Stimulated activated CD8-positive, alpha-beta memory T cell treated with anti-CD3 and anti-CD28 coated beads, Interleukin-4, amount 100 ng/mL, for 4 hours (primary cell): ENCODE results near the gene SIRT7.
A peak's percentile ranks its signal among the peaks of the same experiment; 100 is the strongest.
"Not testable (repeated sequence)": the region's sequence is repeated elsewhere in the genome, so short reads cannot be mapped to it uniquely, and the experiment has no call there.

Experiments used
- DNase-seq, 2 donors: peaks; one replicate each; pipeline ENCODE4 v3.0.0-alpha.2; 2020; ENCODE audit warnings: low read depth in 2 of 2, low spot score in 1 of 2

SIRT7 gene

DNA sequence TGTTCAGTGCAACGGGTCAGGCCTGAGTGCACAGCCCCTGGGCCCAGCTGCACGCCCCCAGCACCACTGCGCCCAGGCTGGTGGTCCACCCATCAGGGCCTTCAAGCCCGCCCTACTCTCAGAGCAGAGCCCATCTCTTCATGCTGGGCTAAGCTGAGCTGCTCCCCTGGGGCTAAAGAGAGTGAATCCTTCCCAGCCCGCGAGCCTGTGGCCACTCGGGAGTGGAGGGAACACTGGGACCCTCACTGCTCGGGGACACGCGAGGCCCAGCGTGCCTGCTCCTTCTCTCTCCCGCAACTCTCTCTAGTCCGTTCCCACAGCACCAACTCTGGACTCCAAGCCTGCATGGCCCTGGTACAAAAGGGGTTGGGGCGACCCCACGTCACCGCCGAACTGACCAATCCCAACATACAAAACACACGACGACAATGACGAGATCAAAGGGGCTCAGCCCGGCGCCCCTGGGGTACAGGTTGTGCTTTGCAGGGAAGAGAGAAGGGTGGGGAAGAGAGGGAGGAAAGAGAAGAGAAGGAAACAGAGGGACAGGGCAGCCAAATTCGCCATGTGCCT is 4.1 kb upstream of the SIRT7 start:
- DNase-seq = no peak

DNA sequence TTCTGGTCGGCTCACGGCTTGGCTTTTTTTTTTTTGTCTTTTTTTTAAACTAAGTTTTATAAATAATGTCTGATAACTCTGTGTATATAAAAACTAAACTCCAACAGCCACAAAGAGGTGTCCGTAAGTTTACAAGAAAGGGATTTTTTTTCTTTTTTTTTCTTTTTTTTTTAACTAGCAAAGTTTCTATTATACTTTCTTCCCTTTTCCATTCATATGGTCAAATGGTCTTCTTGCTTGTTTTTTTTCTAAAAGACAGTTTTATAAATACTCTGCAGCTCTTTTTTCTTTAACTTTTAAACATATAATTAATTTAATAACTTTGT is 3.5 kb upstream of the SIRT7 start:
- no peak for DNase-seq

DNA sequence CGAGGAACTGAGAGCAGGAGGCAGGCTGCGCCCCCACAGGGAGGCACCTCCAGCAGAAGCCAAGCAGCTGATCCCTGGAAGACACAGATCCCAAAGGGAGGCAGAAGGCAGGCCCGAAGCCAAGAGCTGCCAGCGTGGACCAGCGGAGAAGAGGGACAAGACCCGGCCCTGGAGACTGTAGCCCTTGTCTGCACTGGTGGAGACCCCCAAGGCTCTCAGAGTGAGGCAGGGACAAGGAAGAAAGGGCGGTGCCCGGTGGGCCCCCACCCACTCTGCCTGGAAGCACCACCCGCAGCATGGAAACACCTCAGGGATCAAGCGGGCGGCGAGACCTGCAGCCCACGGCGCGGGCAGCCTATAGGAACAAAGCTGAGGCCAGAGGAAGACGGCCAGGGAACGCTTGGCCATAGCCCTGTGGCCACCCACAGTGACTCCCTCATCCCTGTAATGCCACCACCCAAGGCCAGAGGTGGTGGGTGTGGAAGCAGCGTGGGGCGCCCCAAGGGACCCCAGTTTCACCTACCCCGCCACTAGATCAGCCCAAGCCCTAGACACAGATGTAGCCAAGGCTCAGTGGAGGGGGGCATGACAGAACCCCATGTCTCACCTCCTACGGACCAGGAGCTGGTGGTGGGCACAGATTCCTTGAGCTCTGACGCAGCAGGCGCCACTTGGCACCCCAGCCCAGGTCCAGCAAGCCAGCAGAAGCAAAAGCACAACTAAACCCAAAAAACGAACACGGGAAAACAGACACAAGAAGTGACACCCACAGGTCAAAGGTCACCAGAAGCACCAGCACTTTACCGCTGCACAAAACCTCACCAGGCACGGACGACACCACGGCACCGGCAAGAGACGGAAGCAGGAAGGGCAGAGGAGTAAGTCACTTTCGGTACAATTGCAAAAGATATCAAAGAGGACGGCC is 2.9 kb upstream of the SIRT7 start:
- no peak for DNase-seq

GRCh38 chr17:81918832-81919545 is 1.0 kb upstream of the SIRT7 start:
- DNase-seq = no peak

GRCh38 chr17:81918333-81918669 is 325 bp upstream of the SIRT7 start:
- not testable (repeated sequence) for DNase-seq

DNA sequence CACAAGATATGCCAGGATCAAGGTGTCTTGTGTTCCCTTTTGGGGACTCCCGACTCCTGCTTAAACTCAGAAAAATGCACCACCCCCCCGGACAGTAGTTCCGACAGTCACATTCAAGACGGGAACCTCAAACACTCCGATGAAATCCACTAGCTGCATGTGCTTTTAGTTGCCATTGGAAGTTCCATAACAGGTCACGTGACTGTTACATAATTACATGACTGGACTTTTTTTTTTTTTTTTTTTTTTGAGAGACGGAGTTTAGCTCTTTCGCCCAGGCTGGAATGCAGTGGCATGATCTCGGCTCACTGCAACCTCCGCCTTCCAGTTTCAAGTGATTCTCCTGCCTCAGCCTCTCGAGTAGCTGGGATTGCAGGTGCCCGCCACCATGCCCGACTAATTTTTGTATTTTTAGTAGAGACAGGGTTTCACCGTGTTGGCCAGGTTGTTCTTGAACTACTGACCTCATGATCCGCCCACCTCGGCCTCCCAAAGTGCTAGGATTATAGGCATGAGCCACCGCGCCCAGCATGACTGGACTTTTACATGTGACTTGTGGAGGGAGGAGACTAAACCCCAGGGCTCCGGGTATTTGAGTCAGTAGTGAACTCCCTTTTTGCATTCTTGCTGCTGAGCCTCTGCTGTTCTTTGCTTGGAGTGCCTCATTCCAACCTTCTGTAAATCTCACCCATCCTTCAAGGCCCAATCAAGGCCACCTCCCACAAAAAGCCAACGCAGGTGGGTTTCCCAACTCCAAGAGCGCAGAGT is 1.6 kb downstream of the SIRT7 start:
- DNase-seq = no peak

DNA sequence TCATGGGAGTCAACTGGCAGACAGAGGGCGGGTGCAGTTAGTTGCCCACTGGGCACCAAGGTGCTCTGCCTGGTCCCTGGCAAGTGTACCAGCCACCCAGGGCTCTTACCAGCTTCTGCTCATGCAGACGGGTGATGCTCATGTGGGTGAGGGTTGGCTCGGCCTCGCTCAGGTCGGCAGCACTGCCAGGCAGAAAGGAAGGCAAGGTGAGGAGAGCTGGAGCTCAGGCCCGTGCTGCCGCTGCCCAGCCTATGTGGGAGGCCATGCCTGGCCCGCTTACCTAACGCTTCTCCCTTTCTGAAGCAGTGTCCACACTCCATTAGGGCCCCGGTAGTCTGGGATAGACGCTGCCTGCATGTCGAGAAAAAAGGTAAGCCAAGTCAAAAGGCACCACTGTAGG is 2.6 kb downstream of the SIRT7 start:
- no peak for DNase-seq

DNA sequence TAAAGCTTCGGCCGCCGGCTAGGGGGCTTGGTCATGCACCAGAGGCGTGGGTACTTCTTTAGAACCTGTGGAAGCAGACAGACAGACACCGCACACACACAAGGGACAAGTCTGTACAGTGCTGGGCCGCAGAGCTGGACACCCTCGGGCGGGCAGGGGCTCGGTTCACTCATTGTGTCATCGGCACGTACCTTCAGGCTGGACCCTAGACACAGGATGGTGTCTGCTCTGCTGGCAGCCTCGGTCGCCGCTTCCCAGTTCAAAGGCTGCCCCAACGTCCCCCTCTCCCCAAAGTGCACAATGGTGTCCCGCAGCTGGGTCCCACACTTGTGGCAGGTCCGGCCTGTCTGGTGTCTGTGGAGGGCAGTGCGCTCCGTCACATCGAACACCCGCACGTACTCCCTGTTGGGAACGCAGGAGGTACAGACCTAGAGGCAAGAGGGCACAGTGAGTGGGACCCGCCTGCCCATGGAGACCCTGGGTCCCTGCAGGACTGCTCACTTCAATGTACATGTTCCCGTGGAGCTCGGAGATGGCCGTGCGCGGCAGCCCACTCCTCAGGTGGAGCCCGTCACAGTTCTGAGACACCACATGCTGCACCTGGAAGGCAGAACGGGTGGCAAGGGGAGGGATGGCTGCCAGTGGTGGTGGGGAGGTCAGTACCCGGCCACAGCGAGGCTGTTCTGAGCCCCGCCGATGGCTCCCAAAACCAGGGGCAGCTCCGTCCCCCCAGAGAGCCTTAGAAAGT is 3.7 kb downstream of the SIRT7 start:
- no peak for DNase-seq

DNA sequence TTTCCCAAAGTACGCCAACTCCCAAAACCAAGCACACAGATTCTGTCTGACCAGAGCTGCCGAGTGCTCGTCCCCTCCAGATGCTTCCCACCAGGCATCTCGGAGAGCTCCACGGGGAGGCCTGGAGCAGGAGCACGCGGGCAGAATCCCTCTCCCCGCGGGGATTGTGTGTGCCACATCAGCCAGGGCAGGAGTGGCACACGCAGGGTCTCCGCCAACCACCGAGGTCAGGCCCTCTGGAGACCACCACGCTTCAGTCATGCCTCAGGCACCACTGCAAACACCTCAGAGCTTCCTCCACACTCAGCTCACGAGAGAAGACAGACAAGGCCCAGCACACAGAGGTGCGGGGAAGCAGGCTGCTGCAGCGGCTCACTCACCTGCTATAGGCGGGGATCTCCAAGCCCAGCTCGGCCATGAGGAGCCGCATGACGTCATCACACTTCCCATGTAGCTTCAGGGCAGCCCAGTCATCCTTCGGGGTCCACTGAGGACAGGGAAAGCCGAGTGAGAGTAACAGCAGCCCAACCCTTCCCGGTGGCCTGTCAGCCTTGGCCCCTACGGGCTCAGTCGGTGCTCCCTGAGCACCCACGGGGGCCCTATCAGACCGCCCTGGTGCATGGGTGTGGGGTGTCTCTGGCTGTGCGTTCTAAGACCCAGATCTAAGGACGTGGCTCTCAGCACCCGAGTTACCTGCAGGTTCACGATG is 4.4 kb downstream of the SIRT7 start:
- no peak for DNase-seq

DNA sequence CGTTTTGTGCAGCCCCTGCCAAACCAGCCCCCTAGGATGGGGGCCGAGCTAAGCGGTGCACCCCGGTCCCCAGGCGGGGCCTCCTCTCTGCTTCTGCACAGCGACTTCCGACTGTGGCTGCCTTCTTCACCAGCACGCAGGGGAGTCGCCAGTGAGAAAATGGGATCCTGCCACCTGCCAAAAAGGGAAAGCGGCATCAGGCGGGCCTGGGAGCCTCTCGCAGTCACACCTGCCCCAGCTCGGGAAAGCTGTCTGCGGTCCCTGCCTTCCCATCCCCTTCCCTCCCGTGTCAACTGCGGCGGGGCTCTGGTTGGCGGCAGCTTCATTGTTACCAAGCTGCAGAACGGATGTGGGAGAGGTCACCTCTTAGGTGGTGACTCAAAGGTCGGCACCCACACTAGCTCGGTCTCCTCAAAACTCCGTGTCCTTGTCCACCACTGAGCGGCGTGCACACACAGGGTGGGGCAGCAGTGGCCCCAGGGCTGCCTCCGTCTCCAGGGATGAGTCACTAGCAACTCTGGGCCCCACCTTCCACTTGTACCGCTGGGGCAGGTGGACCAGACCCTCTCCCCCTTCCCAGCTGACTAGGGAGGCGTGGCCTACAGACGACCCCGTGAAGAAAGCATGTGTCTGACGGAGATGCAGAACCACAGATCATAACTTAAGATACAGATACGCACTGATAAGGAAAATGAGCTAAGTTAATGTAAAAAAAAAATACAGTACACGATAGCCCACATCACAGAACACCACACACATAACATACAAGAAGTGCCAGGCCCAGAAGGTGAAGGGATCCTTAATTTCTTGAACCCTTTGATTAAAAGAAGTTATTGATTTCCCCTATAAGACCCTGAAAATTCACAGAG is 5.3 kb downstream of the SIRT7 start:
- no peak for DNase-seq

- DNase-seq = no peak
Measured at GRCh38 chr17:81911969-81912368, 6.0 kb downstream of the SIRT7 start.

GRCh38 chr17:81911277-81911961 is 6.6 kb downstream of the SIRT7 start, which contains the start of gene PCYT2:
PCYT2 (minus strand) TSS chr17:81911399; CDS start chr17:81911355, 44 bp downstream.
- DNase-seq = peak; percentile 76 to 87

- DNase-seq = no peak
Measured at GRCh38 chr17:81910840-81911276, 7.1 kb downstream of the SIRT7 start.

GRCh38 chr17:81909966-81910839 is 7.8 kb downstream of the SIRT7 start:
- DNase-seq = no peak

DNA sequence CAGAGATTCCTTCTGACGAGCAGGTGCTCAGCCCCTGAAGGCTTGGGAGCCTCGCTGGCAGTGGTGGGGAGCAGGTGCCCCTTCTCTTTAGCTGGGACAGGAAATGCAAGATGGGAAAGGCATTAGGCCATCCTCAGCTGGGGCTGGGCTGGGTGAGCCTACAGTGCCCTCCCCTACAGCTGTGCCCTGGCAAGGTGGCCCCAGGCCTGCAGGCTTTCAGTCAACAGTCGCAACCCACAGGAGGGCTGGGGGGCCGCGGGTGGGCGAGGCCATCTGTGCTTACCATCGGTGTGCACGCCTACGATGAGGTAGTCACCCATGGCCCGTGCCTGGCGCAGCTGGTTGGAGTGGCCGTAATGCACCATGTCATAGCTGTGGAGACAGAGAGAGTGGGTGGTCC is 8.7 kb downstream of the SIRT7 start:
- no peak for DNase-seq

DNA sequence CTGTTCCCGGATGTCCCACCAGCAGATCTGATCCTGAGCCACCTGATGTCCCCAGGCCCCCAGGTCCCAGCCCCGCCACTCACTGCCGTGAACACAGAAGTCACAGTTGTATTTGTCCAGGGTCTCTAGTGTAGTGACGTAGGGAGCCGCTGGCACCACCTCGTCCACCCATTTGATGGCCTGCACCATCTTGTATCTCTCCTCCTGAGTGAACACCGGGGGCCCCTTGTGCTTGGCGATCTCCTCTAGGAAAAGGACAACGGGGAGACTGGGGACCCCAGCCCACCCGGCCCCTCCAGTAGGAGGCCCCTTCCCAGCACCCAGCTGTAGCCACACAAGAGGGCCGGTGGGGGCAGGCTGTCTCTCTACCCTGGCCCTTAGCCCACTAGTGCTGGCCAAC is 9.2 kb downstream of the SIRT7 start:
- DNase-seq = no peak
